Stimulated activated CD8-positive, alpha-beta memory T cell treated with anti-CD3 and anti-CD28 coated beads, Interleukin-4, amount 100 ng/mL, for 1 hour (primary cell): ENCODE results near the gene KRT6A.

ENCODE experiments used
- DNase-seq, 2 donors: peaks; one replicate each; pipeline ENCODE4 v3.0.0-alpha.2; 2020; ENCODE audit warnings: low read depth in 2 of 2, low spot score in 1 of 2

Gene KRT6A

GRCh38 chr12:52524898-52525591 is 32.0 kb upstream of the KRT6A start:
- no peak for DNase-seq

- no peak for DNase-seq
Measured at GRCh38 chr12:52524241-52524897, 31.3 kb upstream of the KRT6A start.

GRCh38 chr12:52523824-52524223 is 30.8 kb upstream of the KRT6A start:
- DNase-seq, result no peak

- DNase-seq, result no peak
Measured at GRCh38 chr12:52522346-52523011, 29.4 kb upstream of the KRT6A start.

GRCh38 chr12:52521568-52522266 is 28.7 kb upstream of the KRT6A start:
- DNase-seq, result no peak

- DNase-seq, result no peak
Measured at GRCh38 chr12:52521175-52521567, 28.1 kb upstream of the KRT6A start.

GRCh38 chr12:52519826-52520662 is 27.0 kb upstream of the KRT6A start, which contains the start of gene KRT5:
KRT5 (minus strand) TSS chr12:52520394; CDS start chr12:52520296, 98 bp downstream.
- DNase-seq, result no peak

- no peak for DNase-seq
Measured at GRCh38 chr12:52519387-52519703, 26.3 kb upstream of the KRT6A start.

- DNase-seq, result no peak
Measured at GRCh38 chr12:52518574-52519386, 25.7 kb upstream of the KRT6A start.

GRCh38 chr12:52517888-52518287 is 24.8 kb upstream of the KRT6A start:
- no peak for DNase-seq

GRCh38 chr12:52517005-52517835 is 24.2 kb upstream of the KRT6A start:
- no peak for DNase-seq

GRCh38 chr12:52515927-52516831 is 23.1 kb upstream of the KRT6A start:
- no peak for DNase-seq

- no peak for DNase-seq
Measured at GRCh38 chr12:52515319-52515646, 22.2 kb upstream of the KRT6A start.

- DNase-seq, result no peak
Measured at GRCh38 chr12:52514471-52515318, 21.6 kb upstream of the KRT6A start.

GRCh38 chr12:52513736-52514135 is 20.7 kb upstream of the KRT6A start:
- DNase-seq, result no peak

- DNase-seq, result no peak
Measured at GRCh38 chr12:52508211-52508610, 15.2 kb upstream of the KRT6A start.
